NT2/D1 (cell line): ENCODE measurements around the gene SCP2.

Source experiments
- YY1 ChIP-seq: IDR thresholded peaks from 2 replicates; pipeline ENCODE4 v1.6.1; 2011; ENCODE audit not compliant: insufficient read length, insufficient read depth
- ZNF274 ChIP-seq: IDR thresholded peaks from 2 replicates; pipeline ENCODE4 v1.6.1; 2011; ENCODE audit warnings: mild to moderate bottlenecking, low read depth, low read length

GRCh38 chr1:53046930-53047329, 119.9 kb downstream of the SCP2 start:
- TF ChIP-seq YY1 (no peak), ZNF274 (no peak)
